ENCODE data around the gene SELENOM.

GRCh38 chr22:31124290-31124689, 16.9 kb upstream of the SELENOM start:
- TF ChIP-seq POLR2A (IDR thresholded peaks at IDR 0.05; ENCODE audit: low read depth, low read length) (no peak), TAF1 (IDR thresholded peaks at IDR 0.05; ENCODE audit: low read depth, low read length) (no peak), POLR2AphosphoS5 (IDR thresholded peaks at IDR 0.05; ENCODE audit: low read depth, low read length) (no peak), PAX5 (IDR thresholded peaks at IDR 0.05; ENCODE audit: insufficient read depth, low read length, severe bottlenecking) (no peak), POU2F2 (IDR thresholded peaks at IDR 0.05; ENCODE audit: low read depth, low read length) (no peak)
